ENCODE data around the gene NKAIN2.

DNA sequence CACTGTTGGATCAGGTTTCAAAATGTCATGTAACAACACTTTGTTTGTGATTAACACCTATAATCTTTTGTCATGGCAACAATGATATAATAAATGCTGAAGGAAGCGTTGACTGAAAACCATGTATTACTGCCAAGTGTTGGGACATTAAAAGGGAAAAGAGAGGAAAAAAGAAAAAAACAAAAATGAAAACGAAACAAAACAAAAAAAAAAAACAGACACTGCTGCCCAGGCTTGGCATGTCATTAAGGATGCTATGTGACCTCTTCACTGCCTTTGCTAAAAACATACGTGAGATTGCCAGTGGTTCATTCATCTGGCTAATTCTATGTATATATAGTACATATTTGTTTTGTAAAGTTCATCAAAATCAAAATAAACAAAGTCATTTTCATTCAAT is 641.9 kb downstream of the NKAIN2 start:
- TF ChIP-seq, protein P1, sequence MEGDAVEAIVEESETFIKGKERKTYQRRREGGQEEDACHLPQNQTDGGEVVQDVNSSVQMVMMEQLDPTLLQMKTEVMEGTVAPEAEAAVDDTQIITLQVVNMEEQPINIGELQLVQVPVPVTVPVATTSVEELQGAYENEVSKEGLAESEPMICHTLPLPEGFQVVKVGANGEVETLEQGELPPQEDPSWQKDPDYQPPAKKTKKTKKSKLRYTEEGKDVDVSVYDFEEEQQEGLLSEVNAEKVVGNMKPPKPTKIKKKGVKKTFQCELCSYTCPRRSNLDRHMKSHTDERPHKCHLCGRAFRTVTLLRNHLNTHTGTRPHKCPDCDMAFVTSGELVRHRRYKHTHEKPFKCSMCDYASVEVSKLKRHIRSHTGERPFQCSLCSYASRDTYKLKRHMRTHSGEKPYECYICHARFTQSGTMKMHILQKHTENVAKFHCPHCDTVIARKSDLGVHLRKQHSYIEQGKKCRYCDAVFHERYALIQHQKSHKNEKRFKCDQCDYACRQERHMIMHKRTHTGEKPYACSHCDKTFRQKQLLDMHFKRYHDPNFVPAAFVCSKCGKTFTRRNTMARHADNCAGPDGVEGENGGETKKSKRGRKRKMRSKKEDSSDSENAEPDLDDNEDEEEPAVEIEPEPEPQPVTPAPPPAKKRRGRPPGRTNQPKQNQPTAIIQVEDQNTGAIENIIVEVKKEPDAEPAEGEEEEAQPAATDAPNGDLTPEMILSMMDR (optimal IDR thresholded peaks at IDR 0.05 in 1 of 3, IDR thresholded peaks at IDR 0.05 in 1 of 3, conservative IDR thresholded peaks at IDR 0.05 in 1 of 3; ENCODE audit: extremely low read depth in 1 of 3, insufficient read depth in 2 of 3, low read length in 3 of 3), result no peak
- TF ChIP-seq EZH2 (IDR thresholded peaks at IDR 0.05; ENCODE audit: low read length), result no peak
